H9 (cell line): ENCODE results near the gene APCDD1. TPM values are rescaled to one million over a fixed set of nuclear protein-coding genes. Genes with fewer than 3 reads are reported as not detected.

ENCODE experiments used
- DNase-seq: peaks from one replicate; pipeline ENCODE4 v3.0.0-alpha.2; 2017
- H2AFZ ChIP-seq: one replicate; pipeline ENCODE4 v1.6.1; 2013; ENCODE audit warnings: mild to moderate bottlenecking, low read length, control low read depth, moderate library complexity
- H2AK5ac ChIP-seq: 2 replicates; pipeline ENCODE4 v1.6.1; 2013; ENCODE audit warnings: low read length, control low read depth, mixed read lengths; ENCODE audit not compliant: insufficient read length
- H2BK120ac ChIP-seq: one replicate; pipeline ENCODE4 v1.6.1; 2013; ENCODE audit warnings: low read depth, mild to moderate bottlenecking, low read length, control low read depth, inconsistent platforms; ENCODE audit not compliant: poor library complexity, severe bottlenecking
- H2BK12ac ChIP-seq: 2 replicates; pipeline ENCODE4 v1.6.1; 2013; ENCODE audit warnings: low read length, control low read depth, mixed read lengths, low read depth; ENCODE audit not compliant: insufficient read length
- H2BK15ac ChIP-seq: 2 replicates; pipeline ENCODE4 v1.6.1; 2013; ENCODE audit warnings: low read depth, low read length, control low read depth
- H2BK20ac ChIP-seq: one replicate; pipeline ENCODE4 v1.6.1; 2013; ENCODE audit warnings: low read depth, mild to moderate bottlenecking, low read length, control low read depth, inconsistent platforms; ENCODE audit not compliant: poor library complexity, severe bottlenecking
- H2BK5ac ChIP-seq: 2 replicates; pipeline ENCODE4 v1.6.1; 2013; ENCODE audit warnings: low read length, control low read depth, mixed read lengths; ENCODE audit not compliant: insufficient read length
- H3K14ac ChIP-seq: 2 replicates; pipeline ENCODE4 v1.6.1; 2013; ENCODE audit warnings: low read length, control low read depth; ENCODE audit not compliant: insufficient read depth
- H3K18ac ChIP-seq: 2 replicates; pipeline ENCODE4 v1.6.1; 2013; ENCODE audit warnings: low read depth, mild to moderate bottlenecking, mixed read lengths, low read length, control low read depth; ENCODE audit not compliant: insufficient read length
- H3K23ac ChIP-seq: 2 replicates; pipeline ENCODE4 v1.6.1; 2013; ENCODE audit warnings: low read length, control low read depth, mixed read lengths, low read depth; ENCODE audit not compliant: insufficient read length
- H3K23me2 ChIP-seq: 2 replicates; pipeline ENCODE4 v1.6.1; 2013; ENCODE audit warnings: low read depth, mild to moderate bottlenecking, mixed read lengths, low read length, control low read depth; ENCODE audit not compliant: insufficient read length, poor library complexity, severe bottlenecking
- H3K27ac ChIP-seq: 2 replicates; pipeline ENCODE4 v1.5.1; 2013; ENCODE audit warnings: low read length, control low read depth, mixed read lengths, low read depth; ENCODE audit not compliant: insufficient read length
- H3K27me3 ChIP-seq: 2 replicates; pipeline ENCODE4 v1.6.1; 2013; ENCODE audit warnings: low read length, control low read depth, inconsistent platforms; ENCODE audit not compliant: insufficient read depth
- H3K4ac ChIP-seq: 2 replicates; pipeline ENCODE4 v1.6.1; 2013; ENCODE audit warnings: low read depth, mild to moderate bottlenecking, control low read depth, inconsistent platforms, low read length, moderate library complexity
- H3K4me1 ChIP-seq: 2 replicates; pipeline ENCODE4 v1.6.1; 2013; ENCODE audit warnings: low read length, control low read depth, inconsistent platforms; ENCODE audit not compliant: insufficient read depth
- H3K4me2 ChIP-seq: 2 replicates; pipeline ENCODE4 v1.6.1; 2013; ENCODE audit warnings: low read length, control low read depth, mixed read lengths; ENCODE audit not compliant: insufficient read length, insufficient read depth
- H3K56ac ChIP-seq: 2 replicates; pipeline ENCODE4 v1.6.1; 2013; ENCODE audit warnings: low read depth, mild to moderate bottlenecking, mixed read lengths, low read length, control low read depth; ENCODE audit not compliant: insufficient read length
- H3K79me1 ChIP-seq: 2 replicates; pipeline ENCODE4 v1.6.1; 2013; ENCODE audit warnings: low read depth, mild to moderate bottlenecking, moderate library complexity, low read length, control low read depth, inconsistent platforms; ENCODE audit not compliant: insufficient read depth, poor library complexity, severe bottlenecking
- H3K79me2 ChIP-seq: 2 replicates; pipeline ENCODE4 v1.6.1; 2013; ENCODE audit warnings: low read length, control low read depth, inconsistent platforms; ENCODE audit not compliant: insufficient read depth
- H3K9ac ChIP-seq: 2 replicates; pipeline ENCODE4 v1.6.1; 2013; ENCODE audit warnings: low read length, control low read depth, mixed read lengths; ENCODE audit not compliant: insufficient read length; ENCODE audit errors: extremely low read depth
- H3K9me3 ChIP-seq: one replicate; pipeline ENCODE4 v1.6.1; 2013; ENCODE audit warnings: low read depth, low read length, inconsistent platforms; ENCODE audit not compliant: control insufficient read depth
- H3T11ph ChIP-seq: one replicate; pipeline ENCODE4 v1.6.1; 2013; ENCODE audit warnings: mild to moderate bottlenecking, low read length, control low read depth, inconsistent platforms
- H4K20me1 ChIP-seq: one replicate; pipeline ENCODE4 v1.6.1; 2013; ENCODE audit not compliant: control insufficient read depth, insufficient read length, insufficient read depth
- H4K5ac ChIP-seq: 2 replicates; pipeline ENCODE4 v1.6.1; 2013; ENCODE audit warnings: low read depth, mild to moderate bottlenecking, mixed read lengths, low read length, control low read depth; ENCODE audit not compliant: insufficient read length
- H4K8ac ChIP-seq: replicated peaks from 2 replicates; pipeline ENCODE4 v1.6.1; 2013; ENCODE audit warnings: low read length, control low read depth, mixed read lengths, low read depth; ENCODE audit not compliant: insufficient read length
- H4K91ac ChIP-seq: 2 replicates; pipeline ENCODE4 v1.6.1; 2013; ENCODE audit warnings: low read depth, mild to moderate bottlenecking, moderate library complexity, mixed read lengths, low read length, control low read depth; ENCODE audit not compliant: insufficient read length
- H3K27ac Mint-ChIP-seq, 3 experiments: 2 replicates in 2 of 3; 3 replicates in 1 of 3; pipeline ENCODE4 v1.8.0; 2020 to 2021; ENCODE audit warnings: mixed read lengths in 3 of 3, mild to moderate bottlenecking in 1 of 3, moderate library complexity in 1 of 3
- H3K27me3 Mint-ChIP-seq: 2 replicates; pipeline ENCODE4 v1.8.0; 2021; ENCODE audit warnings: low read depth, mild to moderate bottlenecking, moderate library complexity, mixed read lengths
- H3K36me3 Mint-ChIP-seq, 3 experiments: 2 replicates in 2 of 3; 3 replicates in 1 of 3; pipeline ENCODE4 v1.8.0; 2020 to 2021; ENCODE audit warnings: low read depth in 3 of 3, mixed read lengths in 3 of 3; ENCODE audit not compliant: insufficient read depth in 1 of 3
- H3K4me1 Mint-ChIP-seq, 2 experiments: 2 replicates each; pipeline ENCODE4 v1.8.0; 2020; ENCODE audit warnings: mixed read lengths in 2 of 2
- H3K4me3 Mint-ChIP-seq, 2 experiments: 2 replicates in 1 of 2; 3 replicates in 1 of 2; pipeline ENCODE4 v1.8.0; 2020 to 2021; ENCODE audit warnings: mild to moderate bottlenecking in 2 of 2, mixed read lengths in 2 of 2, moderate library complexity in 1 of 2
- H3K9me3 Mint-ChIP-seq, 2 experiments: 2 replicates in 1 of 2; 3 replicates in 1 of 2; pipeline ENCODE4 v1.8.0; 2020; ENCODE audit warnings: mild to moderate bottlenecking in 2 of 2, mixed read lengths in 2 of 2, moderate library complexity in 1 of 2
- CTCF ChIP-seq: fragments of 200-600 bp; sonication (generic); conservative IDR thresholded peaks from 3 replicates; pipeline ENCODE4 v1.8.0; 2021; ENCODE audit warnings: antibody characterized with exemption, mild to moderate bottlenecking
- WGBS: extraction: QIAGEN DNeasy Blood & Tissue Kit; methylation state at CpG from one replicate; pipeline ENCODE4 v1.1.7; 2013; ENCODE audit warnings: missing lambda C conversion rate, low lambda C conversion rate, mixed read lengths; ENCODE audit not compliant: insufficient read length; ENCODE audit errors: extremely low coverage; 5-methylcytosine and 5-hydroxymethylcytosine counted together
- total RNA-seq: library from RNA; stranded (reverse); gene quantifications from 2 replicates; pipeline ENCODE4 v1.2.1, GENCODE V29; 2021

Gene APCDD1
- total RNA-seq, 1 experiment from 2014 or later: 1.8 TPM

GRCh38 chr18:10421859-10422258, 32.6 kb upstream of the APCDD1 start:
- TF ChIP-seq CTCF: no peak
- Mint-ChIP-seq H3K27ac (no peak overlapping the region; a peak in 1 of 7 replicates), H3K36me3 (peaks cover 0 to 3% (median 0%) of the 10 kb centered on the region in 3 experiments; a peak in 1 of 7 replicates), H3K9me3 (peaks cover 0 to 3% of the 10 kb centered on the region in 2 experiments; a peak in 4 of 5 replicates), H3K4me3 (no peak overlapping the region), H3K4me1 (no peaks in the 10 kb centered on the region), H3K27me3 (peaks cover 5% of the 10 kb centered on the region)
- H3K4ac ChIP-seq: no peak overlapping the region
- no peak overlapping the region for H2BK12ac ChIP-seq
- no peak overlapping the region for H3T11ph ChIP-seq
- no peaks in the 10 kb centered on the region for H3K79me1 ChIP-seq
- H2BK20ac ChIP-seq: no peak overlapping the region
- no peak overlapping the region for H3K18ac ChIP-seq
- H2AK5ac ChIP-seq: no peak overlapping the region
- no peak overlapping the region for H4K8ac ChIP-seq
- H4K20me1 ChIP-seq: no peaks in the 10 kb centered on the region
- no peaks in the 10 kb centered on the region for H3K27me3 ChIP-seq
- H2BK120ac ChIP-seq: no peak overlapping the region
- no peaks in the 10 kb centered on the region for H3K79me2 ChIP-seq
- no peak overlapping the region for H3K9ac ChIP-seq
- no peak overlapping the region for H2BK15ac ChIP-seq
- no peak overlapping the region for H3K4me2 ChIP-seq
- no peak overlapping the region for H4K91ac ChIP-seq
- H3K23me2 ChIP-seq: no peaks in the 10 kb centered on the region
- H2BK5ac ChIP-seq: no peak overlapping the region
- no peak overlapping the region for H2AFZ ChIP-seq
- H3K4me1 ChIP-seq: no peaks in the 10 kb centered on the region
- no peak overlapping the region for H3K14ac ChIP-seq
- no peak overlapping the region for H4K5ac ChIP-seq
- H3K23ac ChIP-seq: no peak overlapping the region
- DNase-seq: no peak
- H3K9me3 ChIP-seq: no peaks in the 10 kb centered on the region
- no peak overlapping the region for H3K27ac ChIP-seq
- H3K56ac ChIP-seq: no peak overlapping the region
- WGBS: no CpG with 5 or more reads among the region's 5 CpGs
